HuH-7 (cell line): ENCODE results near the gene RUFY3.

Experiments used
- DNase-seq: peaks from one replicate; pipeline ENCODE4 v3.0.0; 2011; ENCODE audit warnings: low spot score

Gene RUFY3

DNA sequence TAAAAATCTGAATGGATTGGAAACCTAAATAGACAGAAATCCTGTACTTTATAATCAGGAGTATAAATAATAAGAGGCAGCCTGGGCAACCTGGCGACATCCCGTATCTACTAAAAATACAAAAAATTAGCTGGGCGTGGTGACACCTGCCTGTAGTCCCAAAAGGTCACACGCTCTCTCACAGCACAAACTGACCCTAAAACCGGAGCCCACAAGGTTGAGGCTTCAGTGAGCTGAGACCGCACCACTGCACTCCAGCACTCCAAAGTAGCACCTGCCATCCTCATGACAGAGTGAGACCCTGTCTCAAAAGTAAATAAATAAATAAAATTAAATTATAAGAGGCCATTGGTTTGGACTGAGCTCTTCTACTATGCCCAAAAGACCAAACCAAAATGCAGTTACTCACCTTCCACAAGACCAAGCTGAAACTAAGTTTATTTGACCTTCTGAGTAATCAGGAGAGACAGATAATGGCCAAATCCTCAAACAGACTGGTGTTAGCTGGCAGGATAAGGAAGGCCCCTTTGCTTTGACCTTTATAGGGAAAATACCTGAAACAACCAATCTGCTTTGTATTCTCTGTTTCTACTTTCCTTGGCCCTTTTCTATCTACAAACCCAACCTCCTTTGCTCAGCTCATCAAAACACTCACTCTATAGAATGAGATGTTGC is 121.1 kb downstream of the RUFY3 start:
- no peak for DNase-seq

DNA sequence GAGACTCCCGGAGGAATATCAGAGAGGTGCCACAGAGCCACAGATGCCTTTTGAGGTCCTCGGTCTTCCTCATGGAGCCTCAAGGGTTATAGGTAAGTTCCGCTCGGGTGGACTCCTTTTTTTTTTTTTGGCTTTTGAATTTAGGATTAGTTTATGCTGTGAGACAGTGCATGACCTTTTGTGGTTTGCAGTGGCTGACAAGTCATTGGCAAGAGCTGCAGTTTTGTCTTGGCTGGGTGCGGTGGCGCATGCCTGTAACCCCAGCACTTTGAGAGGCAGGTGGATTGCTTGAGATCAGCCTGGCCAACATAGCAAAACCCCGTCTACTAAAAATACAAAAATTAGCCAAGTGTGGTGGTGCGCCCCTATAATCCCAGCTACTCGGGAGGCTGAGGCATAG is 122.4 kb downstream of the RUFY3 start:
- DNase-seq, result no peak

DNA sequence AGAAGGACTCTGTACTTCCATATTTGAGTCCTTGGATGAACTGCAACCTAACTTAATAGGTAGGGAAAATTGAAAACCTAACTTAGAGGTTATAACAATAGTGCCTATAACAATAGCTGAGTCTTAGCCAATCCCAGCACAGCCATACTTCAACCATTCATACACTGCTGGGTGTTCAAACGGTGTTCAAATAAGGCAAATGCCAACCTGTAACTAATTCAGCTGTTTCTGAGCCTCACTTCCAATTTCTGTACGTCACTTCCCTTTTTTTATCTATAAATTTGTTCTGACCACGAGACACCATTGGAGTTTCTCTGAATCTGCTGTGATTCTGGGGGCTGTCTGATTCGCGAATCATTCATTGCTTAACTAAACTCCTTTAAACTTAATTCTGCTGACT is 127.5 kb downstream of the RUFY3 start:
- no peak for DNase-seq

DNA sequence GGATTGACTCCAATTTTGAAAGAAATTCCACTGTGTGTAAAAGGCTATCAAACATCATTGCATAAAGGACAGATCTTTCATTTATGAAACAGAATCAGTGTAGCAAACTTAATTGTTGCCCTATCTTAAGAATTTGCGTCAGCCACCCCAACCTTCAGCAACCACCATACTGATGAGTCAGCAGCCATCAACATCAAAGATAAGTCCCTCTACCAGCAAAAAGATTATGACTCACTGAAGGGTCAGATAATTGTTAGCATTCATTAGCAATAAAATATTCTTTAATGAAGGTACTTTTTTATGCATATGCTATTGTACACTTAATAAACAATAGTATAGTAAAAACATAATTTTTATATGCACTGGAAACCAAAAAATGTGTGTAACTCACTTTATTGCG is 133.7 kb downstream of the RUFY3 start:
- no peak for DNase-seq
